Ovary (tissue), 9 donors: ENCODE data around the gene NT5DC2. TPM values are rescaled to one million over a fixed set of nuclear protein-coding genes. Genes with fewer than 3 reads are reported as not detected.
A peak's percentile ranks its signal among the peaks of the same experiment; 100 is the strongest.

Source experiments
- DNase-seq, 5 donors: peaks; one replicate each; pipeline ENCODE4 v3.0.0-alpha.2; 2019 to 2020
- H3K27ac ChIP-seq, 2 donors: fragments of 200-600 bp; one replicate each; pipeline versions ENCODE4 v1.5.1 to v1.8.0; 2019 to 2022
- H3K27me3 ChIP-seq: fragments of 200-600 bp; one replicate; pipeline ENCODE4 v1.8.0; 2022
- H3K36me3 ChIP-seq: fragments of 200-600 bp; sonication (generic); one replicate; pipeline ENCODE4 v1.5.1; 2019
- H3K4me1 ChIP-seq: one replicate; pipeline ENCODE4 v1.8.1; 2013; ENCODE audit warnings: mild to moderate bottlenecking, moderate library complexity; ENCODE audit not compliant: insufficient read depth
- H3K4me3 ChIP-seq: fragments of 200-600 bp; sonication (generic); one replicate; pipeline ENCODE4 v1.5.1; 2017
- H3K9me3 ChIP-seq, 2 donors: fragments of 200-600 bp in 1 of 2; sonication (generic) in 1 of 2; one replicate each; pipeline versions ENCODE4 v1.5.1 to v1.8.1; 2013 to 2019; ENCODE audit warnings: mild to moderate bottlenecking in 1 of 2, moderate library complexity in 1 of 2
- CTCF ChIP-seq, 3 donors: fragments of 450-650 bp in 2 of 3; fragments of 200-600 bp in 1 of 3; IDR thresholded peaks; one replicate each; pipeline versions ENCODE4 v1.5.1 to v1.8.0; 2016 to 2022; ENCODE audit warnings: antibody characterized with exemption in 3 of 3, mild to moderate bottlenecking in 1 of 3
- EP300 ChIP-seq: sonication (generic); formaldehyde crosslinking; IDR thresholded peaks from one replicate; pipeline ENCODE4 v1.6.1; 2017; ENCODE audit warnings: antibody characterized with exemption
- POLR2A ChIP-seq: fragments of 450-650 bp; IDR thresholded peaks from one replicate; pipeline ENCODE4 v1.6.1; 2017; ENCODE audit warnings: antibody characterized with exemption, mild to moderate bottlenecking, moderate library complexity
- WGBS, 3 donors: extraction: QIAGEN DNeasy Blood & Tissue Kit in 1 of 3; methylation state at CpG; one replicate each; pipeline versions ENCODE4 v1.1.5 to v1.1.7; 2013 to 2017; 5-methylcytosine and 5-hydroxymethylcytosine counted together
- intact Hi-C, 4 donors: fragments of 100-400 bp; cut with DNase I; formaldehyde crosslinking; loops; one replicate each; pipeline versions ENCODE4 v1.11.0 to v1.15.1; 2022 to 2023
- polyA plus RNA-seq, 2 donors: library from polyadenylated mRNA; stranded (reverse); fragments of 200-250 nt in 1 of 2; fragments of 350-450 nt in 1 of 2; fragmentation: Illumina TruSeq in 1 of 2; extraction: RNeasy Lipid Tissue Mini Kit (QIAGEN cat#74804) in 1 of 2; gene quantifications; one replicate each; pipeline ENCODE4 v1.2.3, GENCODE V29; 2013 to 2014
- total RNA-seq, 7 donors: library from RNA; depleted of rRNA in 2 of 7; stranded (reverse); fragments of >200 nt in 2 of 7; fragmentation: NEBNext Ultra II Directional in 3 of 7; extraction: Animal tissue kit (Norgen Biotek cat#: 25700) in 3 of 7; gene quantifications; one replicate each; pipeline versions ENCODE4 v1.1.0 to v1.2.4, GENCODE V29; 2016 to 2023
- donor health status: DM: no; HTN: no; CAD: no; lungs with moderate emphysema.
- donor health status: DM: no; HTN: no; CAD: no.
- donor health status: Bipolar disorder and iron deficiency.
- donor health status: DM: yes; HTN: yes; CAD: no.
- donor health status: DM: no; HTN: no; CAD: no.
- donor health status: DM: yes; HTN: yes; CAD: no.

NT5DC2 gene
- total and polyA plus RNA-seq, 9 donors: 19.6 to 129 (median 51.9) TPM

GRCh38 chr3:52539010-52539653 is 5.5 kb upstream of the NT5DC2 start:
- TF ChIP-seq CTCF (IDR thresholded peaks at IDR 0.05) (no peak), EP300 (no peak), POLR2A (no peak)
- H3K27me3 ChIP-seq: no peaks in the 10 kb centered on the region
- no peaks in the 10 kb centered on the region for H3K9me3 ChIP-seq
- no peak overlapping the region for H3K4me3 ChIP-seq
- 89 to 92% (median 89%) methylated on average over 5 of the region's 5 CpGs for WGBS, 3 donors
- peak overlapping the region in 1 of 2 donors; percentile 29 for H3K27ac ChIP-seq
- DNase-seq: no peak
- peaks cover 19% of the 10 kb centered on the region for H3K4me1 ChIP-seq
- no peaks in the 10 kb centered on the region for H3K36me3 ChIP-seq
- intact Hi-C loops: loop anchor here in 2 of 4 donors (10.0 kb wide), 2 partner anchors 146 to 166 kb away; partner anchors contain the start of genes GLT8D1 (in 1 of the 2), GNL3 (in 1 of the 2), PBRM1 (in 1 of the 2) and SPCS1 (in 1 of the 2)

- DNase-seq: no peak
- peak overlapping the region in 1 of 2 donors; percentile 16 for H3K27ac ChIP-seq
- intact Hi-C loops: loop anchor here in 2 of 4 donors (10.0 kb wide), 2 partner anchors 147 to 167 kb away; partner anchors contain the start of genes GLT8D1 (in 1 of the 2), GNL3 (in 1 of the 2), PBRM1 (in 1 of the 2) and SPCS1 (in 1 of the 2)
- H3K36me3 ChIP-seq: no peaks in the 10 kb centered on the region
- peaks cover 22% of the 10 kb centered on the region for H3K4me1 ChIP-seq
- WGBS, 3 donors: 62 to 69% (median 63%) methylated on average over 7 of the region's 7 CpGs
- H3K4me3 ChIP-seq: peak overlapping the region; percentile 60
- TF ChIP-seq POLR2A (no peak), CTCF (IDR thresholded peaks at IDR 0.05) (no peak), EP300 (no peak)
- H3K9me3 ChIP-seq: no peaks in the 10 kb centered on the region
- no peaks in the 10 kb centered on the region for H3K27me3 ChIP-seq
These were observed 4.2 kb upstream of the NT5DC2 start for GRCh38 chr3:52537726-52538421.

DNA sequence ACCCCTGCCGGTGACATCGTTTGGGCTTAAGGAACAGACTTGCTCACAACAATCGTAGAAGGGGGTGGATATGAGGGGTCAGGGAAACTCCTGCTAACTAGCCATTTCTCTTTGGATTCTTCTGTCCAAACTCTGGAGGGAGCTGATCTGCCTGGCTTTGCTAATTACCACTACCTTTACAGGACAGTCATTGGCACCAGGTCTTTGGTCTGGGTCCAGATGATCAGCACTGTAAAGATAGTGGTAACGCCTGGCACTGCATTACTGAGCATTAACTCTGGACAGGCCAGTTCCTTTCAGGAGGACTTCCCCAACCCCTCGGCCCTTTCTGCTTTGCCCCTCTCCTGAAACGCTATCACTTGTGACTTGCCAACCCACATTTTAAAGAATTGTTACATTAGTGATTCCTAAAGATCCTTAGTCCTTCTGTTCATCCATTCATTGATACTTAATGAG is 3.5 kb upstream of the NT5DC2 start:
- Histone ChIP-seq H3K36me3 (no peaks in the 10 kb centered on the region), H3K27me3 (no peaks in the 10 kb centered on the region), H3K4me1 (peaks cover 25% of the 10 kb centered on the region), H3K27ac (peak overlapping the region in 1 of 2 donors; percentile 16), H3K9me3 (no peaks in the 10 kb centered on the region), H3K4me3 (peak overlapping the region; percentile 60)
- no peak for TF ChIP-seq CTCF (IDR thresholded peaks at IDR 0.05)
- TF ChIP-seq POLR2A: no peak
- TF ChIP-seq EP300: no peak
- intact Hi-C loops: loop anchor here in 2 of 4 donors (10.0 kb wide), 2 partner anchors 148 to 168 kb away; partner anchors contain the start of genes GLT8D1 (in 1 of the 2), GNL3 (in 1 of the 2), PBRM1 (in 1 of the 2) and SPCS1 (in 1 of the 2)
- no peak for DNase-seq
- 0 to 2% (median 1%) methylated on average over 6 of the region's 6 CpGs for WGBS, 3 donors

DNA sequence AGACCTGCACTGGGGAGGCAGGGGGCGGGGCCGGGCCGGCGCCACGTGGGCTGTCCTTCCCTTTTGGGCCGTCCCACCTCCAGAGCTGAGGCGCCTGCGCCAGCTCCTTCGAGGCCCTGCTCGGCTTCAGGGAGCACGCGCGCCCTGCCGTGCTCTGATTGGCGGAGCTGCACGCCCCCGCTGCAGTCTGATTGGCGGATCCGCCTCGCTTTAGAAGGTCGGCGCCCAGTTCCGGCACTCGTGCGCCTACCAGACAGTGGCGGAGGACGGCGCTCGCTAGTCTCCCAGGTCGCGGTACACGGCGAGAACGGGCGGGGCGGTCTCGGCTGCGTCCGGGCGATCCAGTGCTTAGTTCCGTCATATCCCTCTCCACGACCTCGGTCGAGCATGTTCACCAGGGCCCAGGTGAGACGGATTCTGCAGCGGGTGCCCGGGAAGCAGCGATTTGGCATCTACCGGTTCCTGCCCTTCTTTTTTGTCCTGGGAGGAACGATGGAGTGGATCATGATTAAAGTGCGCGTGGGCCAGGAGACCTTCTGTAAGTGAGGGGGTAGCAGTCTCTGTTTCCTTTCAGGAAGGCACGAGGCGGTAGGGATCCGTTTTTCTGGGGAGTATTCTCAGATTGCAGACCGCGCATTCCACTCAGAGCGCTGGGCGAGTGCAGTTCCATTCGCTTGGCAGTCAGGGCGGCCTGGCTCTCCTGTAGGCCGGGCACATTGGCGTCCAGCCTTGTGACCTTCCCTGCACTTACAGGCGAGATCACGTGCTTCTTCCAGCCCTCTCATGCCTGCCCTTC is 2.9 kb upstream of the NT5DC2 start, which contains the start of gene UQCC5:
UQCC5 (plus strand) TSS at position 237 of the 796 bp plus-strand sequence; CDS start at position 388, 151 bp downstream.
- Histone ChIP-seq H3K27ac (peak within 1 kb of the TSS in 1 of 2 donors; percentile 16), H3K9me3 (no peaks in the 10 kb centered on the region), H3K4me1 (peaks cover 25% of the 10 kb centered on the region), H3K36me3 (no peaks in the 10 kb centered on the region), H3K4me3 (peak within 1 kb of the TSS; percentile 60), H3K27me3 (no peaks in the 10 kb centered on the region)
- WGBS, 3 donors: 1% methylated on average over 52 to 65 of the region's 65 CpGs
- intact Hi-C loops: loop anchor here in 2 of 4 donors (10.0 kb wide), 2 partner anchors 148 to 168 kb away; partner anchors contain the start of genes GLT8D1 (in 1 of the 2), GNL3 (in 1 of the 2), PBRM1 (in 1 of the 2) and SPCS1 (in 1 of the 2)
- no peak for TF ChIP-seq EP300
- peak; percentile 98 for TF ChIP-seq POLR2A
- peak; percentile 96 to 98 (median 97) for DNase-seq
